ENCODE data around the gene ATF6. TPM values are rescaled to one million over a fixed set of nuclear protein-coding genes. Genes with fewer than 3 reads are reported as not detected.

ATF6 gene
- total and polyA plus RNA-seq, 9 of the 15 experiments (the other 6 are each of a cell fraction or from before 2014, with no cell fraction given), result 11.7 to 32.4 (median 20.4) TPM

DNA sequence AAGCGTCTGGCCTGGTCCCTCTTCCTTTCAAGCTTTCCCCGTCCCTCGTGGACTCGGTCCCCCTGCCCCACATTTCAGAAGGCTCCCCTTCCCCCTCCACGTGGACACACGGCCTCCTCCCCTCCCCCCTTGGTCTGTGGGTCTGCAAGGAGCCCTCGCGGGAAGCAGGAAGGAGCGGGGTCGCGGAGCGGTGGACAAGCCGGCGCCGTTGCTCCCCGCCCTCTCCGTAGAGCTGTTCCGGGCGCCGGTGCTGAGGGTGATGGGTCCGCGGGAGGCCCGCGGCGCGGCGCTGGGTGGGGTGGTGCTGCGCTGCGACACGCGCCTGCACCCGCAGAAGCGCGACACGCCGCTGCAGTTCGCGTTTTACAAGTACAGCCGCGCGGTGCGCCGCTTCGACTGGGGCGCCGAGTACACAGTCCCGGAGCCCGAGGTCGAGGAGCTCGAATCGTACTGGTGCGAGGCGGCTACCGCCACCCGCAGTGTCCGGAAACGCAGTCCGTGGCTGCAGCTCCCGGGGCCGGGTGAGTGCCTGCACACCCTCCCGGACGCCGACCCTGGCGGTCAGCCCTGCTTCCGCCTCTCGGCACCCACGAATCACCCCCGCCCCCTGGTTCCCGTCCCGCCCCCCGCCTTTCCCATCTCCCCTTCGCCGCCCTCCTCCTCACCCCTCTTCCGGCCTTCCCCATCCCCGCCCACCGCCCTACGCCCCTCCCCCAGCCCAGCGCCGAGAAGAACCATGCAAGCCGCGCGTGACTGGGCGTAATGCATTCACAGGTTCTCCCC is 39.5 kb upstream of the ATF6 start (continued):
- no peak for TF ChIP-seq FOXK1 (CRISPR knock-in tag; IDR thresholded peaks at IDR 0.05; ENCODE audit: borderline replicate concordance)
- TF ChIP-seq ZEB2 (IDR thresholded peaks at IDR 0.05), result no peak

DNA sequence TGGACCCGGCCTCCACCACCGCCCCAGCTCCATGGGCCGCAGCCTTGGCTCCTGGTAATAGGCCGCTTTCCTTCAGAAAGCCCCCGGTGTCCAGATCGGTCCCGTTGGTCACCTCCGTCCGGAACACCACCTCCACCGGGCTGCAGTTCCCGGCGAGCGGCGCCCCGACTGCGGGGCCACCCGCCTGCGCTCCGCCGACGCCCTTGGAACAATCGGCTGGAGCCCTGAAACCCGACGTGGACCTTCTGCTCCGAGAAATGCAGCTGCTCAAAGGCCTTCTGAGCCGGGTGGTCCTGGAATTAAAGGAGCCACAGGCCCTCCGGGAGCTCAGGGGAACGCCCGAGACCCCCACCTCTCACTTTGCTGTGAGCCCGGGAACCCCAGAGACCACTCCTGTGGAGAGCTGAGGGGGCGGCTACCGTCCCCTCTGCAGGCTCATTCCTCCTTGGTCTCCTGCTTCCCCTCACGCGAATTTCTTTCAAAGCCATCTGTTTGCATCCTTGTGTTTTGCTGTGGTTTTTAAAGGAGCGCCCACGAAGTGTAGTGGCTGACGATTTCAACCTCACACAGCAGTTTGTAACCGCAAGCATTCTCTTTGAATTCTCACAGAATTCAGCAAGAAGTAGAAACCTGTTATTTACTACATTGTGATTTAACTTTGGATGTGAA is 38.7 kb upstream of the ATF6 start:
- Histone ChIP-seq H3K79me2 (ENCODE audit: control insufficient read depth, insufficient read depth, low read length) (peaks cover 24% of the 10 kb centered on the region), H3K9ac (ENCODE audit: insufficient read depth in 1 of 2, low read depth in 2 of 2, low read length in 2 of 2) (peak overlapping the region; percentile 92 to 98), H2AFZ (ENCODE audit: low read depth, low read length) (peak overlapping the region; percentile 84), H3K27ac (ENCODE audit: extremely low read depth, low read depth, low read length) (peak overlapping the region; percentile 92), H3K4me3 (peak overlapping the region; percentile 74), H3K9me3 (replicated peaks; ENCODE audit: control insufficient read depth, insufficient read depth, low read depth, low read length) (no peaks in the 10 kb centered on the region), H4K20me1 (replicated peaks; ENCODE audit: control insufficient read depth, insufficient read depth, low read length) (no peaks in the 10 kb centered on the region), H3K4me1 (replicated peaks in 1 of 2; ENCODE audit: control insufficient read depth in 2 of 2, insufficient read depth in 2 of 2, low read length in 2 of 2) (peaks cover 31 to 54% of the 10 kb centered on the region in 2 experiments), H3K9me1 (ENCODE audit: control insufficient read depth, insufficient read depth, low read length) (no peaks in the 10 kb centered on the region), H3K27me3 (ENCODE audit: control insufficient read depth in 2 of 2, insufficient read depth in 2 of 2, low read length in 2 of 2) (no peaks in the 10 kb centered on the region), H3K4me2 (ENCODE audit: insufficient read depth, low read length) (peak overlapping the region; percentile 80), H3K36me3 (ENCODE audit: control insufficient read depth, insufficient read depth, low read length) (no peaks in the 10 kb centered on the region)
- ATAC-seq, result peak; percentile 21
- DNase-seq (ENCODE audit: extremely low read depth in 1 of 4, low spot score in 3 of 4), result peak in 1 of 4 experiments; percentile 52
- BruUV-seq (replicated peaks), result TSS peak; percentile 93
- in situ Hi-C loops (cut with MboI), result no loop called here
- peak; percentile 59 for FAIRE-seq
- intact Hi-C loops (cut with micrococcal nuclease), result no loop called here
- CTCF ChIA-PET (ENCODE audit: low intra/inter-chr PET ratio), result no interaction called here
- POLR2A ChIA-PET, result interaction anchor here (0.6 to 2.6 kb wide), 11 partner anchors 11 to 402 kb away, joined by 3 to 19 read pairs (median 3); partner anchors contain the start of genes DUSP12 and FCRLA
- WGBS (ENCODE audit: insufficient coverage, low coverage, missing lambda C conversion rate), result under 1% methylated on average over 38 of the region's 38 CpGs
- TF ChIP-seq ADNP (tag; IDR thresholded peaks at IDR 0.05), result no peak
- TF ChIP-seq GATAD2A (IDR thresholded peaks at IDR 0.05), result no peak
- no peak for TF ChIP-seq MEF2A (IDR thresholded peaks at IDR 0.05; ENCODE audit: control insufficient read depth, low read depth, low read length)
- no peak for TF ChIP-seq NCOA2 (IDR thresholded peaks at IDR 0.05; ENCODE audit: partially characterized antibody in 2 of 2)
- no peak for TF ChIP-seq NRF1 (conservative IDR thresholded peaks at IDR 0.05 in 1 of 2, IDR thresholded peaks at IDR 0.05 in 1 of 2)
- TF ChIP-seq TSC22D4 (tag; IDR thresholded peaks at IDR 0.05), result no peak
- TF ChIP-seq KLF6 (CRISPR knock-in tag; IDR thresholded peaks at IDR 0.05; ENCODE audit: borderline replicate concordance), result 0 out of 2 replicates have a peak, but pooled peaks have one; percentile 63
- TF ChIP-seq U2AF2 (optimal IDR thresholded peaks at IDR 0.05; ENCODE audit: low read depth, low read length), result no peak
- TF ChIP-seq SOX6 (IDR thresholded peaks at IDR 0.05), result no peak
- TF ChIP-seq GABPB2 (CRISPR knock-in tag; conservative IDR thresholded peaks at IDR 0.05), result no peak
- TF ChIP-seq, protein P1, sequence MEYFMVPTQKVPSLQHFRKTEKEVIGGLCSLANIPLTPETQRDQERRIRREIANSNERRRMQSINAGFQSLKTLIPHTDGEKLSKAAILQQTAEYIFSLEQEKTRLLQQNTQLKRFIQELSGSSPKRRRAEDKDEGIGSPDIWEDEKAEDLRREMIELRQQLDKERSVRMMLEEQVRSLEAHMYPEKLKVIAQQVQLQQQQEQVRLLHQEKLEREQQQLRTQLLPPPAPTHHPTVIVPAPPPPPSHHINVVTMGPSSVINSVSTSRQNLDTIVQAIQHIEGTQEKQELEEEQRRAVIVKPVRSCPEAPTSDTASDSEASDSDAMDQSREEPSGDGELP (CRISPR knock-in tag; IDR thresholded peaks at IDR 0.05; ENCODE audit: borderline replicate concordance), result no peak
- no peak for TF ChIP-seq ZNF551 (CRISPR knock-in tag; IDR thresholded peaks at IDR 0.05)
- TF ChIP-seq ZC3H8 (IDR thresholded peaks at IDR 0.05), result no peak
- TF ChIP-seq RBM34 (IDR thresholded peaks at IDR 0.05; ENCODE audit: borderline replicate concordance, insufficient read depth, low read length), result no peak
- TF ChIP-seq SIN3B (IDR thresholded peaks at IDR 0.05; ENCODE audit: low read depth), result no peak
- no peak for TF ChIP-seq RBM39 (optimal IDR thresholded peaks at IDR 0.05; ENCODE audit: low read depth, low read length)
- TF ChIP-seq TEAD4 (IDR thresholded peaks at IDR 0.05; ENCODE audit: low read length), result no peak
- no peak for TF ChIP-seq TEAD4 (CRISPR knock-in tag; IDR thresholded peaks at IDR 0.05; ENCODE audit: borderline replicate concordance)
- peak; percentile 36; the same call in 1 of the 2 replicates for TF ChIP-seq SMARCA4 (IDR thresholded peaks at IDR 0.05)
- no peak for TF ChIP-seq TARDBP (IDR thresholded peaks at IDR 0.05)
- no peak for TF ChIP-seq CBFA2T2 (conservative IDR thresholded peaks at IDR 0.05)
- peak; percentile 35 for TF ChIP-seq PHF20 (IDR thresholded peaks at IDR 0.05; ENCODE audit: partially characterized antibody)
